ENCODE results near the gene SMPD4. TPM values are rescaled to one million over a fixed set of nuclear protein-coding genes. Genes with fewer than 3 reads are reported as not detected.
"Not testable (repeated sequence)": the region's sequence is repeated elsewhere in the genome, so short reads cannot be mapped to it uniquely, and the experiment has no call there.

SMPD4 gene
- total RNA-seq, 1 donor from 2014 or later, result 66.3 TPM

GRCh38 chr2:130150181-130151144 is 30.9 kb downstream of the SMPD4 start:
- Mint-ChIP-seq H3K36me3 (ENCODE audit: low read depth, unreplicated experiment) (peaks cover 7% of the 10 kb centered on the region), H3K4me3 (ENCODE audit: unreplicated experiment) (no peak overlapping the region), H3K27me3 (ENCODE audit: low read depth, unreplicated experiment) (no peaks in the 10 kb centered on the region), H3K9me3 (ENCODE audit: unreplicated experiment) (no peaks in the 10 kb centered on the region), H3K4me1 (ENCODE audit: low read depth, unreplicated experiment) (no peaks in the 10 kb centered on the region), H3K27ac (ENCODE audit: unreplicated experiment) (no peak overlapping the region)
- Histone ChIP-seq H3K27ac (ENCODE audit: low read depth, low read length) (no peak overlapping the region), H3K27me3 (ENCODE audit: insufficient read depth, low read length) (no peaks in the 10 kb centered on the region), H3K4me1 (ENCODE audit: insufficient read depth, low read length) (no peaks in the 10 kb centered on the region), H3K36me3 (ENCODE audit: insufficient read depth, low read length) (no peaks in the 10 kb centered on the region), H3K4me2 (ENCODE audit: low read length) (no peak overlapping the region), H3K79me2 (ENCODE audit: insufficient read depth, low read length) (no peaks in the 10 kb centered on the region), H2AFZ (ENCODE audit: low read depth, low read length) (no peak overlapping the region), H4K20me1 (ENCODE audit: insufficient read depth, low read length) (no peaks in the 10 kb centered on the region), H3K9me3 (ENCODE audit: insufficient read depth, low read depth, low read length) (no peaks in the 10 kb centered on the region), H3K4me3 (ENCODE audit: insufficient read depth, low read depth, low read length) (no peak overlapping the region), H3K9ac (ENCODE audit: low read length) (no peak overlapping the region)
- TF ChIP-seq CTCF (IDR thresholded peaks at IDR 0.05; ENCODE audit: insufficient read depth, low read depth, low read length) (no peak), EZH2 (IDR thresholded peaks at IDR 0.05; ENCODE audit: insufficient read depth, low read length) (no peak)
- FAIRE-seq (no peak), DNase-seq (ENCODE audit: low read depth) (no peak)

GRCh38 chr2:130148515-130148914 is 32.9 kb downstream of the SMPD4 start:
- not testable (repeated sequence) for H3K4me1 Mint-ChIP-seq (ENCODE audit: low read depth, unreplicated experiment); FAIRE-seq

DNA sequence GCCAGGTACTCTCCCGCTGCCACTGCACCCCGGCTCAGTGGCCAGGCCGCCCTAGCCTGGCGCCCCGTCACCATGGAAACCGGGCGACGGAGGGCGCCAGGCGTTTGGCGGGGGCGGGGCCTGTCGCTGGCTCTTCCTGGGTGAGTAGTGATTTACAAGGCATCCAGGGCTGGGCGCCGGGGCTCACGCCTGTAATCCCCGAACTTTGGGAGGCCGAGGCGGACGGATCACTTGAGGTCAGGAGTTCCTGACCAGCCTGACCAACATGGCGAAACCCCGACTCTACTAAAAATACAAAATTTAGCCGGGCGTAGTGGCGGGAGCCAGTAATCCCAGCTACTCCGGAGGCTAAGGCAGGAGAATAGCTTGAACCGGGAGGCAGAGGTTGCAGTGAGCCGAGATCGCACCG is 36.4 kb downstream of the SMPD4 start, which contains the start of gene CCDC74B:
Gene CCDC74B (minus strand): TSS at position 107 of the 409 bp plus-strand sequence. CDS start 116 bp downstream, outside the sequence.
- not testable (repeated sequence) for H3K9me3 ChIP-seq (ENCODE audit: insufficient read depth, low read depth, low read length); H3K36me3 Mint-ChIP-seq (ENCODE audit: low read depth, unreplicated experiment); H3K4me1 ChIP-seq (ENCODE audit: insufficient read depth, low read length); DNase-seq (ENCODE audit: low read depth); H3K36me3 ChIP-seq (ENCODE audit: insufficient read depth, low read length); H3K27me3 ChIP-seq (ENCODE audit: insufficient read depth, low read length); H3K9me3 Mint-ChIP-seq (ENCODE audit: unreplicated experiment); H3K4me1 Mint-ChIP-seq (ENCODE audit: low read depth, unreplicated experiment); FAIRE-seq; H3K79me2 ChIP-seq (ENCODE audit: insufficient read depth, low read length); H3K9ac ChIP-seq (ENCODE audit: low read length); H4K20me1 ChIP-seq (ENCODE audit: insufficient read depth, low read length); H3K27me3 Mint-ChIP-seq (ENCODE audit: low read depth, unreplicated experiment); H3K27ac ChIP-seq (ENCODE audit: low read depth, low read length)
- Histone ChIP-seq H3K4me3 (ENCODE audit: insufficient read depth, low read depth, low read length) (peak within 1 kb of the TSS; percentile 33), H3K4me2 (ENCODE audit: low read length) (peak within 1 kb of the TSS; percentile 80), H2AFZ (ENCODE audit: low read depth, low read length) (peak within 1 kb of the TSS; percentile 51)
- Mint-ChIP-seq H3K4me3 (ENCODE audit: unreplicated experiment) (peak within 1 kb of the TSS; percentile 88), H3K27ac (ENCODE audit: unreplicated experiment) (peak within 1 kb of the TSS; percentile 26)

More at GRCh38 chr2:130148515-130148914, 32.9 kb downstream of the SMPD4 start:
- H3K9me3 Mint-ChIP-seq (ENCODE audit: unreplicated experiment); H3K4me1 ChIP-seq (ENCODE audit: insufficient read depth, low read length); H3K4me3 Mint-ChIP-seq (ENCODE audit: unreplicated experiment); H4K20me1 ChIP-seq (ENCODE audit: insufficient read depth, low read length); H3K4me2 ChIP-seq (ENCODE audit: low read length); H3K27ac ChIP-seq (ENCODE audit: low read depth, low read length); DNase-seq (ENCODE audit: low read depth); H3K4me3 ChIP-seq (ENCODE audit: insufficient read depth, low read depth, low read length); H2AFZ ChIP-seq (ENCODE audit: low read depth, low read length); H3K36me3 Mint-ChIP-seq (ENCODE audit: low read depth, unreplicated experiment); H3K27me3 Mint-ChIP-seq (ENCODE audit: low read depth, unreplicated experiment); H3K9ac ChIP-seq (ENCODE audit: low read length); H3K27me3 ChIP-seq (ENCODE audit: insufficient read depth, low read length); H3K27ac Mint-ChIP-seq (ENCODE audit: unreplicated experiment); H3K36me3 ChIP-seq (ENCODE audit: insufficient read depth, low read length); H3K9me3 ChIP-seq (ENCODE audit: insufficient read depth, low read depth, low read length); H3K79me2 ChIP-seq (ENCODE audit: insufficient read depth, low read length): not testable (repeated sequence)

GRCh38 chr2:130143266-130144039 is 37.9 kb downstream of the SMPD4 start:
- H3K27me3 Mint-ChIP-seq (ENCODE audit: low read depth, unreplicated experiment); H3K36me3 ChIP-seq (ENCODE audit: insufficient read depth, low read length); H3K79me2 ChIP-seq (ENCODE audit: insufficient read depth, low read length); FAIRE-seq; H2AFZ ChIP-seq (ENCODE audit: low read depth, low read length); H3K4me3 ChIP-seq (ENCODE audit: insufficient read depth, low read depth, low read length); H4K20me1 ChIP-seq (ENCODE audit: insufficient read depth, low read length); H3K27ac ChIP-seq (ENCODE audit: low read depth, low read length); H3K4me2 ChIP-seq (ENCODE audit: low read length); H3K36me3 Mint-ChIP-seq (ENCODE audit: low read depth, unreplicated experiment); H3K27me3 ChIP-seq (ENCODE audit: insufficient read depth, low read length); H3K4me1 Mint-ChIP-seq (ENCODE audit: low read depth, unreplicated experiment); H3K9me3 Mint-ChIP-seq (ENCODE audit: unreplicated experiment); H3K4me1 ChIP-seq (ENCODE audit: insufficient read depth, low read length); DNase-seq (ENCODE audit: low read depth); H3K9ac ChIP-seq (ENCODE audit: low read length); H3K27ac Mint-ChIP-seq (ENCODE audit: unreplicated experiment); H3K9me3 ChIP-seq (ENCODE audit: insufficient read depth, low read depth, low read length): not testable (repeated sequence)
- H3K4me3 Mint-ChIP-seq (ENCODE audit: unreplicated experiment), result peak overlapping the region; percentile 70
